ENCODE measurements around the gene PPFIA1. TPM values are rescaled to one million over a fixed set of nuclear protein-coding genes. Genes with fewer than 3 reads are reported as not detected.

PPFIA1 gene
- polyA plus RNA-seq, 1 of the 3 experiments (the other 2 are of a cell fraction) = 37.4 TPM

DNA sequence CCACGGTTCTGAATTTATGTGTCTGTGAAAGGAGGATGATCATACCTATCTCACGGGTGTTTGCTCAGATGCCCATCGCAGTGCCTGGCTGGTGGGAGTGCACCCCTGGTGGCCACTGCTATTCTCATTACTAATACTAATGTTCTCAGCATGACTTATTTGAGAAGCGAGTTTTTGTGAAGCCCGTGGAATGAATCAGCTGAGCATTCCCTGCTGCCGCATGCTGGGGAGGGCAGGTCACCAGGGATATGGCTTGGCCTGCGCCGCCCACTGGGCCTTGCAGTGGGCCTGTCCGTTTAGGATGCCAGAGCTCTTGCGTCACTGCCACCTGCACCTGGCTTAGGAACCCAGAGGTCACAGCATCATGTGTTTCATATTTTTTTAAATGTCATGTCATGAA, 144.7 kb downstream of the PPFIA1 start:
- peaks cover 15% of the 10 kb centered on the region for H3F3A ChIP-seq (replicated peaks; ENCODE audit: insufficient read depth)
- H3K79me2 ChIP-seq (ENCODE audit: insufficient read depth) = peaks cover 61% of the 10 kb centered on the region; the same call in 1 of the 2 replicates
- no peak overlapping the region for H3K4me2 ChIP-seq
- no peak overlapping the region for H3K27ac ChIP-seq (ENCODE audit: low read depth in 2 of 2, low read length in 1 of 2)
- no peak overlapping the region for H3K4me3 ChIP-seq (ENCODE audit: low read depth in 2 of 2, low read length in 1 of 2)
- DNase-seq = no peak
- H3K4me1 ChIP-seq (ENCODE audit: control insufficient read depth in 1 of 2, insufficient read depth in 2 of 2, low read depth in 1 of 2, low read length in 1 of 2) = no peaks in the 10 kb centered on the region; a peak in 1 of 4 replicates
- H3K36me3 ChIP-seq (replicated peaks in 1 of 2; ENCODE audit: control insufficient read depth in 1 of 2, insufficient read depth in 2 of 2, low read length in 1 of 2) = peaks cover 61 to 84% of the 10 kb centered on the region in 2 experiments
- peaks cover 50% of the 10 kb centered on the region; the same call in 1 of the 2 replicates for H4K20me1 ChIP-seq (ENCODE audit: insufficient read depth)
- no peaks in the 10 kb centered on the region for H3K27me3 ChIP-seq (ENCODE audit: insufficient read depth)
- H3K9me3 ChIP-seq = no peaks in the 10 kb centered on the region
- ChIA-PET CTCF (no interaction called here), POLR2A (interaction anchor here (0.7 kb wide), 1 partner anchor 15 kb away, joined by 3 read pairs; no protein-coding TSS in a partner anchor)
- no peak overlapping the region for H2AFZ ChIP-seq (ENCODE audit: low read depth)
- TF ChIP-seq, protein P1, sequence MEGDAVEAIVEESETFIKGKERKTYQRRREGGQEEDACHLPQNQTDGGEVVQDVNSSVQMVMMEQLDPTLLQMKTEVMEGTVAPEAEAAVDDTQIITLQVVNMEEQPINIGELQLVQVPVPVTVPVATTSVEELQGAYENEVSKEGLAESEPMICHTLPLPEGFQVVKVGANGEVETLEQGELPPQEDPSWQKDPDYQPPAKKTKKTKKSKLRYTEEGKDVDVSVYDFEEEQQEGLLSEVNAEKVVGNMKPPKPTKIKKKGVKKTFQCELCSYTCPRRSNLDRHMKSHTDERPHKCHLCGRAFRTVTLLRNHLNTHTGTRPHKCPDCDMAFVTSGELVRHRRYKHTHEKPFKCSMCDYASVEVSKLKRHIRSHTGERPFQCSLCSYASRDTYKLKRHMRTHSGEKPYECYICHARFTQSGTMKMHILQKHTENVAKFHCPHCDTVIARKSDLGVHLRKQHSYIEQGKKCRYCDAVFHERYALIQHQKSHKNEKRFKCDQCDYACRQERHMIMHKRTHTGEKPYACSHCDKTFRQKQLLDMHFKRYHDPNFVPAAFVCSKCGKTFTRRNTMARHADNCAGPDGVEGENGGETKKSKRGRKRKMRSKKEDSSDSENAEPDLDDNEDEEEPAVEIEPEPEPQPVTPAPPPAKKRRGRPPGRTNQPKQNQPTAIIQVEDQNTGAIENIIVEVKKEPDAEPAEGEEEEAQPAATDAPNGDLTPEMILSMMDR (IDR thresholded peaks at IDR 0.05) = peak; percentile 51
- TF ChIP-seq ELF1 (IDR thresholded peaks at IDR 0.05) = no peak
- 83% methylated on average over 5 of the region's 10 CpGs for WGBS (ENCODE audit: low lambda C conversion rate)
- H3K9ac ChIP-seq = no peak overlapping the region
- H3K9me2 ChIP-seq = no peaks in the 10 kb centered on the region

DNA sequence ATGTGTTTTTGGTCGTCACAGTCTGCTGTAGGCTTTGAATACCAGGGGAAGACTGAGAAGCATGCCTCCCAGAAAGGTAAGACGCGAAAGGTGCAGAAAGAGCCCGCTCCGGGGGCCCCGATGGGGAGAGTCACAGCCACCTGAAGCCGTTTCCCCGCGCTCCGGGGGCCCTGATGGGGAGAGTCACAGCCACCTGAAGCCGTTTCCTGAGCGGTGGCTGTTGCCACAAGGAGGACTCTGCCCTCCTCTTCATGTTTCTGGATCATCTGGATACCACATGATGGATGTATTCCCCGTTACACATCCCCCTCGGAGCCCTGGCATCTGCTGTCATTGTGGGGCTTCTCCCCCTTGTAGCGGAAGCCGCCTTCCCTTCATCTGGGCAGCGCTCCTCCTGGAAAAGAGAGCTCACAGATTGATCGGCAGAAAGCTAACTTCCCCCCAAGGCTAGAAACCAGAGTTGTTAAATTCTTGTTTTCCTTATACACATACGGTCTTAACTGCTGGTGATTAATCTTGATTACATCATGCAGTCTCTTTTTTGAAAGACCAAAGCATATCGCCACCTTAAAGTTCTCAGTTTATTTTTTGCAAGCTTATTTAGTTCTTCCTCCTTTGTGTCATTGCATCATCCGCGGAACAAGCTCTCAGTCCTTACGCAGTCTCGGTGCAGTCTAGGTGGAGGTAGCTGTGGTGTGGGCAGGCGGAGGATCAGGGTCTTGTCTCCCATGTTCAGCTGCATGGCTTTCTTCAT, 145.3 kb downstream of the PPFIA1 start:
- H3K4me2 ChIP-seq = no peak overlapping the region
- H3K36me3 ChIP-seq (replicated peaks in 1 of 2; ENCODE audit: control insufficient read depth in 1 of 2, insufficient read depth in 2 of 2, low read length in 1 of 2) = peaks cover 61 to 84% of the 10 kb centered on the region in 2 experiments
- peaks cover 15% of the 10 kb centered on the region for H3F3A ChIP-seq (replicated peaks; ENCODE audit: insufficient read depth)
- no peak overlapping the region for H2AFZ ChIP-seq (ENCODE audit: low read depth)
- CTCF ChIA-PET = no interaction called here
- WGBS (ENCODE audit: low lambda C conversion rate) = 89% methylated on average over 16 of the region's 25 CpGs
- POLR2A ChIA-PET = interaction anchor here (0.7 kb wide), 1 partner anchor 16 kb away, joined by 3 read pairs; no protein-coding TSS in a partner anchor
- no peaks in the 10 kb centered on the region for H3K9me3 ChIP-seq
- H3K4me1 ChIP-seq (ENCODE audit: control insufficient read depth in 1 of 2, insufficient read depth in 2 of 2, low read depth in 1 of 2, low read length in 1 of 2) = no peaks in the 10 kb centered on the region; a peak in 1 of 4 replicates
- H3K4me3 ChIP-seq (ENCODE audit: low read depth in 2 of 2, low read length in 1 of 2) = no peak overlapping the region
- H4K20me1 ChIP-seq (ENCODE audit: insufficient read depth) = peaks cover 54% of the 10 kb centered on the region
- peaks cover 60% of the 10 kb centered on the region; the same call in 1 of the 2 replicates for H3K79me2 ChIP-seq (ENCODE audit: insufficient read depth)
- no peak for DNase-seq
- TF ChIP-seq, protein P2, sequence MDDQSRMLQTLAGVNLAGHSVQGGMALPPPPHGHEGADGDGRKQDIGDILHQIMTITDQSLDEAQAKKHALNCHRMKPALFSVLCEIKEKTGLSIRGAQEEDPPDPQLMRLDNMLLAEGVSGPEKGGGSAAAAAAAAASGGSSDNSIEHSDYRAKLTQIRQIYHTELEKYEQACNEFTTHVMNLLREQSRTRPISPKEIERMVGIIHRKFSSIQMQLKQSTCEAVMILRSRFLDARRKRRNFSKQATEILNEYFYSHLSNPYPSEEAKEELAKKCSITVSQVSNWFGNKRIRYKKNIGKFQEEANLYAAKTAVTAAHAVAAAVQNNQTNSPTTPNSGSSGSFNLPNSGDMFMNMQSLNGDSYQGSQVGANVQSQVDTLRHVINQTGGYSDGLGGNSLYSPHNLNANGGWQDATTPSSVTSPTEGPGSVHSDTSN (IDR thresholded peaks at IDR 0.05) = no peak
- TF ChIP-seq TAF1 (IDR thresholded peaks at IDR 0.05; ENCODE audit: borderline replicate concordance, low read depth, low read length) = no peak
- no peaks in the 10 kb centered on the region for H3K9me2 ChIP-seq
- H3K27ac ChIP-seq (ENCODE audit: low read depth in 2 of 2, low read length in 1 of 2) = no peak overlapping the region
- no peak overlapping the region for H3K9ac ChIP-seq
- no peaks in the 10 kb centered on the region for H3K27me3 ChIP-seq (ENCODE audit: insufficient read depth)

DNA sequence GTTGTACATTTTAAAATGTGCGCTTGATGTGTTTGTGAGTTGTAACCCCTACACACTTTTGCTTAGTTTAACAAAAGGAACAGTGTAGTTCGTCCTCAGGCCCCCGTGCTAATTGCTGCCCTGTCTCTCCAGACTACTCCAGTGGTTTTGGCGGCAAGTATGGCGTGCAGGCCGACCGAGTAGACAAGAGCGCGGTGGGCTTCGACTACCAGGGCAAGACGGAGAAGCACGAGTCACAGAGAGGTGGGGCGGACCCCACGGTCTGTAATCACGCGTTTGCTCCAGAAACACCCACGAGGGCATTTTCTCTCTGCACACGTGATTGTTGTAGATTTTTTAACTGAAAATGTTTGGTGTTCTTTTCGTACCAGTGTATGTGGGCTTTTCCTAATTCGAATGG, 146.4 kb downstream of the PPFIA1 start:
- Histone ChIP-seq H2AFZ (ENCODE audit: low read depth) (no peak overlapping the region), H3K36me3 (replicated peaks in 1 of 2; ENCODE audit: control insufficient read depth in 1 of 2, insufficient read depth in 2 of 2, low read length in 1 of 2) (peaks cover 66 to 84% of the 10 kb centered on the region in 2 experiments), H3K4me3 (ENCODE audit: low read depth in 2 of 2, low read length in 1 of 2) (no peak overlapping the region), H4K20me1 (ENCODE audit: insufficient read depth) (peaks cover 62% of the 10 kb centered on the region), H3F3A (replicated peaks; ENCODE audit: insufficient read depth) (peaks cover 15% of the 10 kb centered on the region), H3K9me2 (no peaks in the 10 kb centered on the region), H3K9ac (no peak overlapping the region), H3K27ac (ENCODE audit: low read depth in 2 of 2, low read length in 1 of 2) (no peak overlapping the region), H3K4me2 (no peak overlapping the region), H3K4me1 (ENCODE audit: control insufficient read depth in 1 of 2, insufficient read depth in 2 of 2, low read depth in 1 of 2, low read length in 1 of 2) (no peaks in the 10 kb centered on the region; a peak in 1 of 4 replicates), H3K9me3 (no peaks in the 10 kb centered on the region), H3K79me2 (ENCODE audit: insufficient read depth) (peaks cover 63% of the 10 kb centered on the region), H3K27me3 (ENCODE audit: insufficient read depth) (no peaks in the 10 kb centered on the region)
- no peak for DNase-seq
- CTCF ChIA-PET = no interaction called here
- POLR2A ChIA-PET = no interaction called here
- 97% methylated on average over 20 of the region's 20 CpGs for WGBS (ENCODE audit: low lambda C conversion rate)
- TF ChIP-seq, protein P2 (IDR thresholded peaks at IDR 0.05) = no peak
- TF ChIP-seq CHD2 (IDR thresholded peaks at IDR 0.05; ENCODE audit: low read length, partially characterized antibody) (no peak), TCF12 (IDR thresholded peaks at IDR 0.05) (no peak), NRF1 (IDR thresholded peaks at IDR 0.05; ENCODE audit: low read depth, low read length) (no peak), POLR2AphosphoS5 (IDR thresholded peaks at IDR 0.05; ENCODE audit: low read depth, low read length) (no peak), EP300 (IDR thresholded peaks at IDR 0.05; ENCODE audit: borderline replicate concordance in 1 of 2, low read depth in 1 of 2, low read length in 1 of 2) (no peak), SMC3 (IDR thresholded peaks at IDR 0.05; ENCODE audit: low read depth, low read length) (no peak), RAD21 (IDR thresholded peaks at IDR 0.05; ENCODE audit: low read length) (no peak)
- TF ChIP-seq, protein P3, sequence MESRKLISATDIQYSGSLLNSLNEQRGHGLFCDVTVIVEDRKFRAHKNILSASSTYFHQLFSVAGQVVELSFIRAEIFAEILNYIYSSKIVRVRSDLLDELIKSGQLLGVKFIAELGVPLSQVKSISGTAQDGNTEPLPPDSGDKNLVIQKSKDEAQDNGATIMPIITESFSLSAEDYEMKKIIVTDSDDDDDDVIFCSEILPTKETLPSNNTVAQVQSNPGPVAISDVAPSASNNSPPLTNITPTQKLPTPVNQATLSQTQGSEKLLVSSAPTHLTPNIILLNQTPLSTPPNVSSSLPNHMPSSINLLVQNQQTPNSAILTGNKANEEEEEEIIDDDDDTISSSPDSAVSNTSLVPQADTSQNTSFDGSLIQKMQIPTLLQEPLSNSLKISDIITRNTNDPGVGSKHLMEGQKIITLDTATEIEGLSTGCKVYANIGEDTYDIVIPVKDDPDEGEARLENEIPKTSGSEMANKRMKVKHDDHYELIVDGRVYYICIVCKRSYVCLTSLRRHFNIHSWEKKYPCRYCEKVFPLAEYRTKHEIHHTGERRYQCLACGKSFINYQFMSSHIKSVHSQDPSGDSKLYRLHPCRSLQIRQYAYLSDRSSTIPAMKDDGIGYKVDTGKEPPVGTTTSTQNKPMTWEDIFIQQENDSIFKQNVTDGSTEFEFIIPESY (IDR thresholded peaks at IDR 0.05; ENCODE audit: borderline replicate concordance, low read depth) = no peak
